ENCODE results near the gene SLITRK4.

DNA sequence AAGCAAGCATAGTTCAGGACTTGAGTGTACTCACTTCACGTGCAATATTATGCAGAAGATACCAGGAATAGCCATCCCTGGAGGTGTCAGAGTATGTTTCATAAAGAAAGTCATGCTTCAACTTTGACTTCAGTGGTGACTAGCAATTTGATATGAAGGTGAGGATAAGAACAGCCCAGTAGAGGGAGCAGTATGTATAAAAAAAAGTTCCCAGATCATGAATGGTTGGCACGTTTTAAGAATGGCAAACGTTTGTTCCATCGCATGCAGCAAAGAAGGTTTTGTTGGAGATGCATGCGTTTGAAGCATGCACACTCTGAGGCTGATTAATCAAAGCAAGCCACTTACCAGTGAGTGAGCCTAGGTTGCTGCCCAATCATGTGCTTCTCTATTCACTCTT, 33.5 kb upstream of the SLITRK4 start:
- TF ChIP-seq CTCF (optimal IDR thresholded peaks at IDR 0.05 in 1 of 3, IDR thresholded peaks at IDR 0.05 in 1 of 3, conservative IDR thresholded peaks at IDR 0.05 in 1 of 3; ENCODE audit: extremely low read depth in 1 of 3, insufficient read depth in 2 of 3, low read length in 3 of 3) (peak; percentile 1 to 40 (median 14)), EZH2 (IDR thresholded peaks at IDR 0.05; ENCODE audit: low read length) (no peak)

Data from keratinocyte (primary cell).